HG02642 (cell line): ENCODE data around the gene BARHL2.

Experiments used
- ATAC-seq: cut with Tn5 transposase; IDR thresholded peaks from one replicate; pipeline ENCODE4 v1.9.1; 2021; ENCODE audit warnings: mild to moderate bottlenecking; ENCODE audit not compliant: unreplicated experiment, poor library complexity

The BARHL2 gene

DNA sequence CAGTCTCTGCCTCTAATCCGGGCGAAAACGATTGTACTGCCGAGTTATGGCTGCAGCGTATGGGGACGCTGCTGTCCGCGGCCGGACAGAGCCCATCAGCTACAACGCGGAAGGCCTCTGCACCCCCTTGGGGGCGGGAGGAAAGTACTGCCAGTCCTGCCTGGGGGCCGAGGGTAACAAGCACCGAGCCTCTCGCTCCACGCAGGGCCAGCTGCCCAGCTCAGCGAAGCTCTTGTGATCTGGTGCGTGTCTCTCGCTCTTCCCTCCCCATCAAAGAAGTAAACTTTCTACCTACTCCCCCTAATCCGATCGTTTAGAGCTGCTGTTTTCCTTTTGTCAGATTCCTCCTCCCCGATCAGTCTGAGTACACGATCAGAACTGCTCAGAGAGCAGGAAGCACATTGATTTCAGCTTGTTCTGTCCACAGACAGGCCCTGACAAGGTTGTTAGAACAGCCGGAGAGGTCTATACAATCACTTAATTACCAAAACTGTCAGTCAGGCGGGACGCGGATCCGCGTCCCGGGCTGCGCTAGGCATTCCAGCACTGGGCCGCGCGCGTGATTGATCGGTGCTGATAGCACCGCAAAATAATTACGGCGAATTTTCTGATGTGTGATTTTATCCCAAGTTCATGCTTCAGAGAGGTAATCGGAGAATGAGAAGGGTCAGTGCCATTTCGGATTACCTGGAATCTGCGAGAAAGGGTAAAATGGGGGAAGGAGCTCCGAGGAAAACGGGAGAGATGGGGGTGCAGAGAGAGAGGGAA, 8.7 kb upstream of the BARHL2 start:
- ATAC-seq = no peak

DNA sequence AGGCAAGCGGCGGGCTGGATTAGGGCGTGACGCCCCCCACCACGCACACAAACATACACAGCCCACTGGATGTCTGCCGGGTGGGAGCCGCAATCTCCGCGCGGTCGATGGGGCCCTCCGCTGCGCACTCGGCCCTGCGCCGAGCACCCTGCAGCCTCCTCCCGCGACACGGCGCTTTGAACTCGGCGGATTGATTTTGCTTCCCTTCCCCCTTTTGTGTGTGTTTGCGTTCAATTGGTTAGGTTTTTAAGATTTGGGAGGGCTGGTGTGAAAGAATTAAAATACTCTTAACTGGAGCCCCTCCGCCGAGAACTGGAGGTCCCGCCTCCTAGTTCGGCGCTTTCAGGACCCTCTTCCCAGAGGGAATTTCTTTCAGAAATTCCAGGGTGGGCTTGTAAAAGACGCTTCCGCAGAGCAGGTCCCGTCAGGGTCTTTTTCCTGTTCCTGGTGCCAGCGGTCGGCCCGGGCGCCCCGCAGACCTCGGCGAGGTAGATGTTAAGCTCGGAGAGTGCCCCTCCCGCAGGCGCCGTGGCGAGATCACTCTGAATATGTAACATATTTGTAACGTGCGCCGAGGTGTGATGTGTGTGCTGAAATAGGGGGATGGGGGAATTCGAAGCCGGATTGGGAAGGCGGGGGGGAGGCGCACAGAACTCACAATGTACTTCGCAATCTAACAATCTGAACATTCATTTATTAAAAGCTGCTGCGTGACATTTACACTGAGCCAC, 8.0 kb upstream of the BARHL2 start:
- ATAC-seq = no peak

DNA sequence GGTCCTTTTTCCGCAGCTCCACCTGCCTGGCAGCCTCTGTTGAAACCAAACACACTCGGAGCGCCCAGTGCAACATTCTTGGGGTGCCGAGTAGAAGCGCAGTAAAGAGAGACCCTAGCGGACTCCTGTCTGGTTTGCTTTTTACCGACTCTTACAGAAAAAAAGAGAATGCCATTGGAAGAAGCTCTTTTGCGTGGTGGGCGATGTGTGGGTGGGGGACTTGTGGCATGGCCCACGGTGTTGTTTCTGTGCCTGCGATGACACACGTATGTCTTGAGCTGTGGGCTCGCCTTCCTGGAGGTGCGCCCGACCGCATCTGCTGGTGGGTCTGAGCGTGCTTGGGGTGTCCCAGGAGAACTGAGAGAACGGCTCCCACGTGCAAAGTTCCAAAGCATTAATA, 7.3 kb upstream of the BARHL2 start:
- no peak for ATAC-seq

DNA sequence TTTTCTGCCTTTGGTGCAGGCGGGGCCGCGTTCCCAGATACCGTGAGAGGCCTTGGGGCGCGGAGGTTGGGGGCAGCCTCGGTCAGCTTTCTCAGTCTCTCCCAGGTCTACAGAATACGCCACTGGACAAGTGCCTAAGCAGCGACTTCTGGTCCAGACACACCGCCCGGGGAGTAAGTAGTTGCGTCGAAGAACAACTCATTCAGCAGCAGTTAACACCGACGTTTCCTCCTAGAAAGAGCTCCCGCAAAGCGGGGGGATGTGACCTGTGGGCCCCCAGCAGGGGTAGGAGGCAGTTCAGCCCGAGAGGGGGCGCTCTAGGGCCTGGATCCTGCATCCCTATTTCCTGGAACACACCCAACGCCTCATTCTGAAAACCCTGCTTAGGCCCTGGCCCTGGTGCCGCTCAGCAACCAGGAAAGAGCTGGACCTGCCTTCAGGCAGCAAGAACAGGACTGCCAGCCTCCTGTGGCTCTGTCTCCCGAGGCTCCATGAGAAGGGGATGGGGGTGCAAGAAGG, 6.5 kb upstream of the BARHL2 start:
- peak; percentile 31 for ATAC-seq

DNA sequence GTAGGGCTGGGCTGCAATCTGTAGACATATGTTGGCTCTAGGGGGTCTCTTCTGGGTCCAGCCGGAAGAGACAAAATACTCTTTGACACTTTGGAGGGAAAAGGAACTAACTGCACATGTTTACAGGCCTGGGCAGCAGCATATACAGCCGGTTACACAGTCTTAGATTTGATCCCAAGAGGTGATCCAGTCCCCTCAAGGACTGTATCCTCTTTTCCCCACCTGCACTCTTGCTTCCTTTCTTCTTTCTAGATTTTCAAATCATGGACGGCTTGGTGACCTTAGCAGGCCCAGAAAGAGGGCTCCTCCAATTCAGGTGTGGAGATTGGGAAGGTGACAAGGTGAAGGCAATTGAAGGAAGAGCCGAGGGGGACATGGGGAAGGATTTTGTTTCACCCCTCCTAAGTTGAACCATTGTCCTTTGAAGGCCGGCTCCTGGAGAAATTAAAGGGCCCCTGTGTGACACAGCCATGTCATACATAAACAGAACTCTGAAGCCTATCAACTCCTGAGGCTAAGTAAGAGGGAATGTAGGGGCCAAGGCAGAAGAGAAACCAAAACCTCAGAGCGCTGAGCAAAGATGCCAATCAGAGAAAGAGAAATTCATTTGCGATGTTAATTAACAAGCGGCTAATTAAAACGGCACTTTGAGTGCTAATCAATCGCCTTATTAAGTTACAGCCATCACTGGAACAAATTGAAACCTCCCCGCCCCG, 5.9 kb upstream of the BARHL2 start:
- ATAC-seq = peak; percentile 35

DNA sequence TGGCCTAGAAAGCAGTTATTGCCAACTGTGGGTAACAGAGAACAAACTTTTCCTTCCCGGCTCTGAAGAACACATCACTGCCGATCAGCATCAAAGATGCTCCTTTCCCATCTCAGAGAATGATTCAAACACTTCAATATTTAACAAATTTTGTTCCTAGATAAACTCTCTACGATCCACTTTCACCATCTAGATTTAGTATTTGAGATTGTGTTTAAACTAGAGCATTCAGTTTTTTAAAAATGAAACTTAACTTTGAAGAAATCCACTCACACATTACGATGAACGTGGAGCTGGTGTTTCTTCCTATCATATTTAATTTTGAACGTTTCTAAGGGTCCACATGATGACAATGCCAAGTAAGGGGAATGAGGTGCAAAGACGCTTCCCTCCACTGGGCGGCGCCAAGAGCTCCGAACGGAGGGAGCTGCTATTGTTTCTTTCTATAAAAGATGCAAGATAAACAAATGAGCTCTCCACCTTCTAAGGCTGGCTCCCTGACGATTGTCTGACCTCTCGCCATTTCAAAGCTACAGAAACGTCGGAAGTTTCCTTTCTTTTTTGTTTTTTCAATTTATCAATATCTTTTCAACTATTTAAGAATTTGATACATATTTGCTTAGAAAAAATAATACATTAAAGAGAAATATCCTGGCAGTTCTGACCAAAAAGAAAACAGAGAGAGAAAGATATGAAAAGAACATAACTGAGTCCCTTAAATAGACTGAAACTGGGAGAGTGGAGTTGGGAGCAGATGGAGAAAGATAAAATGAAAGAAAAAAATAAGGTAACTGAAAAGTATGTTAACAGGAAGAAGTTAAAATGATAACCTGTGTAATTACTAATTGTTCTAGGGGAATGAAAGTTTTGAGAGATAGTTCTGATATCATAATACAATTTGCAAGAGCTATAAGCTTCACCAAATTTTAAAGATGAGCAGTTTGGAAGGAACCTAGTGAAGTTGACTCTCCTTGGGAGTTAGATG, 4.4 kb upstream of the BARHL2 start:
- peak; percentile 64 for ATAC-seq

DNA sequence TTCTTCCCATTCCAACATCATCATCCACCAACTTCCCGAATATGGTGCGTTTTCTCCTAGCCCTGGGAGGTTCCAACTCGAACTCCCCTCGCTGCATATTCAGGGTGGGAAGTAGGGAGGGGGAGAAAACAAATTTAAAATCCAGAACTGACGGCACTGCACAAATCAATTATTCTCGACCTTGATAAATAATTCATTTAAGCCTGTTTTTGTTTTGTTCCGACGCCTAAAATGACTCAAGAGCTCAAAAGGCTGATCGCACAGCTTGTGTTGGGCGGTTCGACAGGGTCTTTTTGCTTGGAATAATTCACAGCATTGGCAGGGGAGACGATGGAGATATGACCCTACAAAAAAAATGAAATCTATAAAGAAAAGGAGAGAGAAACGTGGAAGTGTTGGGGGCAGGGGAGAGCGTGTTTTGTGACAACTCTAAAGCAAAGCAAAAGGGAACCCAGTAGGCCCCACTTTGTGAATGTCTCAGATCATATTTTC, 3.1 kb upstream of the BARHL2 start:
- ATAC-seq = no peak

DNA sequence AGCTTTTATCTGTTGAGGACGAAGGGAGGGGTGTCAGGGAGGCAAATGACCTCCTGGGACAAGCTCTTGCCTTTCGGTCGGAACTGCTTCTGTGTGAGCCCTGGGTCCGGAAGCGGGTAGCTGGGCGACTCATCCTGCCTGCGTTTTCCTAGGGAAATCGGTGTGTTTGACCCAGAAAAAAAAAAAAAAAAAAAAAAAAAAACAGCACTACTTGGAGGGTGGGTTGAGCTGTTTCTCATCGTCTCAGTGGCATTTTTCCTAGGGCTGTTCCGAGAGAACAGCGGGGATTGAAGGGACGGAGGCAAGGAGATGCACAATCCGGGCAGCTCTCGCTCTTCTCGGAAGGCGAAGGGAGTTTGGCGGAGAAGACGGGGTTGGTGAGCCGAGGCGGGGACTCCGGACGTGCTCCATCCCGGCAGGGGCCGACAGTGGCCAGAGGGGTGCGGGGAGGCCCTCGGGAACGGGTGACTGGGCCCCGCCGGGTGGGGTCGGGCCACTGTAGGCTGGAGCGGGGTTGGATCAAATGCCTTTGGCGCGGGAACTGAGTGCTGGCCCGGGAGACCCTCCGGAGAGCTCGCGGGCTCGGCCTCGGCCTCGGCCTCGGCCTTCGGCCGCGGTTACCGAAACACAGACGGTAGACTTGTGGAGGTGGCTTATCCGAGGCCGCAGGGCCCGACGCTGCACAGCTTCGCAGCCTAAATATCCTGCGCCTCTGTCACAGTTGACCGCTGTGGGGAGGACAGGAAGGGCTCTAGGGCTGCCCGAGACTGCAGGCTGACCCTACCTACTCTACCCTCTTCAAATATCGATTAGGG, 2.4 kb upstream of the BARHL2 start:
- ATAC-seq = no peak

DNA sequence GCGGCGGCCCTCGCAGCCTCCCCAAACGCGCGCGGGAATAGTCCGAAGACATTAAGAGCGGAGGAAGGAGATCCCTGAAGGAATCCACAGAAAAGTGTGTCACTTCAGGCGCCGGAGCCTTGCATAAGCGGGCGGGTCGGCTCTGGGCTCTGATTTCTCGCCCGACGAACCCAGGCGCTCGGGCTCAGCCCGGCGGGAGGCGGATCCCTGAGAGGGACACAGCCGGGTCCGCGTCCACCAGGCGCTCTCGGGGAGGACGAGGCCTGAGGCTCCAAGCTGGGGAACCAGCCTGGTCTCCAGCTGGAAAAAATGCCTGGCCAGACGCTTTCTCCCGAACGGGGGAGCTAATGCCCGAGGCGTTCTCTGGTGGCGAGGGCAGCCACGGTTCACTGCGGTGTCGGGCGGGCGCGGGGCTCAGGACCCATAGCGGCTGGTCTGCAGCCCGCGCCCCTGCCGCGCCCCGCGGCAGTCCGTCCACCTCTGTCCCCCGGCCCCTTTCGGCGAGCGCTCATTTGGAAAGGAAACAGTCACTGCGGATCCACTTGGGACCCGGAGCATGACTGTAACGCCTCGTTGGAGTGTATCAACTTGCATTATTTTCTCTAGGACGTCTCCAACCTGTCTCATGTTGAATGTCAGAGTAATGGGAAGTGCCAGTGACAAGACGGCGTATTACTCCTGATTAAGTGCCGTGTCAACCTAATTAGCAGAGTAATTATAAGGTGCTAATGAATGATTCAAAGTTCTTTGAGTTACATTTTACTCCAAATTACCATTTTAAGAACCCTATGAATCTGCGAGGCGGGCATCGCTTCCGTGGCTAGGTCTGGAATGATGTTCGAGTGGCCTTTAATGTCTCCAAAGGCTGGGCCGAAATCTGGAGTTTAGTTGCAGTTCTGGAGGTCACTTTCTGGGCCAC, 1.6 kb upstream of the BARHL2 start:
- ATAC-seq = no peak

DNA sequence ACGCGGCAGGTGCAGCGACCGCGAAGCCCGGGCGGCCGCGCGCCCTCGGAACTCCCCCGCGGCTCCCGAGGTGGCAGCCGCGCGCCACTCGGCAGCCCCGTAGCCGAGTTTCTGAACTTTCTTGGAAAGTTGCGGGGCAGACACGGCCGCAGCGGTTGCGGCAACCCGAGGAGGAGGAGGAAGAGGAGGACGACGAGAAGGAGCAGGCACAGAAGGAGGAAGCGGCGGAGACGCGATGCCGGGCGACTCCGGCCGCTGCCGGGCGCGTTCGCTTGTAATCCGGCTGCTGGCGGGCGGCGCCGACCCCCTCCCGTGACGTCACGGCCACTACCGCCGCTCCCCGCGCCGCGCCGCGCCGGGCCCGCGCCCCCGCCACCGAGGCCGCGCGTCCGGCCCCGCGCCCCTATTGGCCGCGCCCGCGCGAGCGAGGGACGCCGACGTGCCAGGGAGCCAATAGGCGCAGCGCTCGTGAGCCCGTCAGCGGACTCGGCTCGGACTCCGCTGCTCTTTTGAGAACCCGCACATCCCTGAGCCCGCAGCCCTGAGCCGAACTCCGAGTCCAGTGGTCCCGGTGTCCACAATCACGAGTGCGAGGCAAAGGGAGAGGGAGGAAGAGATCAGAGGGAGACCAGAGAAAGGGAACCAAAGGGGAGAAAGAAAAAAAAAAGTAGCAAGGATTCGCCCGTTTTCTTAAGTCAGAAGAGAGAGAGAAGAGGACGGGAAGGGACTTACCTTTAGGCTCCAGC, 736 bp upstream of the BARHL2 start:
- ATAC-seq = no peak

DNA sequence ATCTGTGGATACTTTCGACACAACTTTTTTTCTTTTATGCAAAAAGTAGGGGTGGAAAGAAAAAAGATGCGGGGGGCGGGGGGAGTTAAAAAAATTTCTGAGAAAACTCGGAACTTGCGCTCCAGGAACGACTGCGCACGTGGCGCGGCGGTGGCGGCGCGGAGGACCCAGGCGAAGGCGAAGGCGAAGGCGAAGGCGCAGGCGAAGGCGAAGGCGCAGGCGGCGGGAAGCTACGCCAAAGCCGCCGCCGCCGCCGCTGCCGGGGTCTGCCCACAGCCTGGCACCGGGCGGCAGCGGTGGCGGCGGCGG, 208 bp upstream of the BARHL2 start:
- no peak for ATAC-seq

DNA sequence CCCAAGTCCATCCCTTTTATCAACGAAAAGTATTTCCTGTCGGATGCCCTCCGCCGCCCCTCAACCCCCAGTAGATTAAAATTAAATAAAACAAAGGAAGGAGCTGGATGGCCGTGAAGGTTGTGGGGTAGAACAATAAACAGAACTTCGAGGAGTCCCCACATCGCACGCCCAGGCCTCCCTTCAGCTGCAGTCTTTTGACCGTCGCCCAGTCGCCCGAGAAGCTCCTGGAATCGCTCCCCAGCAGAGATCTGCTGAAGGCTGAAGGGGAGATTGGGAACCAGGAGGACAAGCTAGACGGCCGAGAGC, 905 bp downstream of the BARHL2 start:
- ATAC-seq = no peak

DNA sequence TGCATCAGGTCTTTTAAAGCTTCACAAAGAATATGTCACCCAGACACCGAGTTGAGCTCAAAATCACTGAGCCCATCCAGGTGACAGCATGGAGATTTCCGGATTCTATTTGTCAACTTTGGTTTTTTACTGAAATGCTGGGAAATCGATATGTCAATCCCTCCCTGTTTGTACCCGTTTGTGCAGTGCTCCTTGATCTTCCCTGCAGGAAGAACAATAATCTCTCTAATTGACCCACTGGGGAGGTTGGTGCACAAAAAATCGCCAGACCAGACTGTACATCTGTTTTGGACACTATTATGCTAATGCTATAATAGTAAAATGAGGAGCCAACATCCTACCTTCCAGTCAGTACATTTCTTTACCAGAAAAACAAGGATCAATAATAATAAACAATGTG, 1.8 kb downstream of the BARHL2 start:
- ATAC-seq = no peak

DNA sequence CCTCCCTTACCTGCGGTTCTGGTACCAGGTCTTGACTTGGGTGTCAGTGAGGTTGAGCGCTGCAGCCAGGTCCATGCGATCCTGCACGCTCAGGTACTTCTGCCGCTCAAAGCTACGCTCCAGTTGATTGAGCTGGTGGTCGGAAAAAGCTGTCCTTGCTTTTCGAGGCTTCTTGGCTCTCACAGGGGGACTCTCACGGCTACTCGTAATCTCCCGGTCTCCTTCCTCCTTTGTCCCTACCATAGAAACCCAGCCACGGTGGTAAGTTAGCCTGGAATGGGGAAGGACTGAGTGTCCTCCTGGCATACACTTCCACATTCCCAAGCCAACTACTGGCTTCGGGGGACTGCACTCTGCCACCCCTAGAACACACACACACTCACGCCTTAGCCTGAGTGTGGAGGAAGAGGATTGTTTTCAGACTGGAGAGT, 2.6 kb downstream of the BARHL2 start:
- no peak for ATAC-seq

DNA sequence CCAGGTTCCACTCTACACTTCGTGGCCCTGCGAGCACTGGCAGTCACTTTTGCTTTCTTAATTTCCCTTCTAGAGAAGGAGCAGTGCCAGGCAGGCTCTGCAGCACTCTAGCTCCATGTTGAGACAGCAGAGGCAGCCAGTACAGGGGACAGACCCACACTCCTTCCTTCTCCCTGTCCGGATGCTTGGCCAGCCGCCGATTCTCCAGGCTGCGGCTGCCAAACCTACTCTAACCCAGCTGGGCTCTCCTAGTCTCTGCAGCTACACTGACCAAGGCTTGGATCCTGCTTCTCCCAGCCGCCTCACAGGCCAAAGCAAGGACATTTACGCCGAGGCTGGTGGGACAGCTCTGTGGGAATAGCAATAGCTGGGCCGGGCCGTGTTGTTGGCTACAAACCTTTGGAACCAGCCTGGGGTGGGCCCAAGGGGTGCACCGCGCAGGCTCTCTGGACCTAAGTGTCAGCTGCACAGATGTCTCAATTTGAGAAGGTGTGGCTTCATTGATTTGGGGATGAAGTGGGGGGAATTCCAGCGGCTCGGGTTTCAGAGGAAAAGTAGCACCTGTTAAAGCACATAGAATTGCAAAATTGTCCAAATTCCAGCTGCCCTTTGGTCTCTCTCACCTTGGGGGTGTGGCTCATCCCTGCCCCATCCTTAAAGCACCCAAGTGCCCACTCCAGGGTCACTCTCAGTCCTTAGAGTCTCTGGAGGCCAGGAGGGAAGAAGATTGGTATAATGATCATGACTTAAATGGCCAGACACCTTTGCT, 3.2 kb downstream of the BARHL2 start:
- no peak for ATAC-seq

DNA sequence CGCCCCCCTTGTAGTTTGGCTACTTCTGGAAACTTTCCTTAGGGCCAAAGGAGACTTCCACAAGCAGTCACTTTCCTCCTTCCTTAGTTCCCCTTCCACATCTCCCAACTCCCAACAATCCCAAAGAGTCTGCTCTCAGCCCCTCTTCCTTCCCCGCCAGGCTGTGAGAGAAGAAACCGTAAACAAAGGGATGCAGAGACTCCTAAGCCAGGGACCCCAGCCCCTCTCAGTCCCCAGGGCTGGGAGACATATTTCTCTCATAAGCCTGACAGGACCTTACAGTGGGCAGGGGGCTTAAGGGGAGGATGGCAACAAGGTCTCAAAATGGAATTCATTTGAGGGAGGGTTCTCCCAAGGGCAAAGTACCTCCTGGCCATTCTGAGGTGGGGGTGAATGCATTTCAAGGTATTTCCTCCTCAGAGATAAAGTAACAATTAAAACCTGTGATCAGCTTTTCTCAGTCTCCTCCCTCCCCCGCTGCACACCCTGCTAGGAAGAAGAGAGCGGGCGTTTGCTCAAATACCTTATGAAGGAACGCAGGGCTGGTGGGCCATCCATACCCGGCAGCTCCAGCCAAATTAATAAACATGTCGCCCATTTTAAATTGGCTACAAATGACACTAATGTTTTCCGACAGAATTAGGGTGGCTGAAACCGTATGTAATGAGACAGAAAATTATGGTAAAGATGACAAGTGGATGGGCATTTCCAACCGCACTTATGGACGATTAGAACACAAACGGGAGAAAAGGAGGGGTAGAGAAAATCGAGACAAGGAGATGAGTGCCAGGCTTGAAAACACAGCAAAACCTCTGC, 4.0 kb downstream of the BARHL2 start:
- ATAC-seq = no peak
